Lower leg skin (tissue), 3 donors: Measurements from ENCODE around the gene NUP214.

Source experiments
- CTCF ChIP-seq, 3 donors: fragments of 450-650 bp; IDR thresholded peaks; one replicate each; pipeline ENCODE4 v1.5.1; 2016; ENCODE audit warnings: antibody characterized with exemption in 3 of 3, mild to moderate bottlenecking in 3 of 3, moderate library complexity in 2 of 3
- POLR2A ChIP-seq, 2 donors: fragments of 450-650 bp; IDR thresholded peaks; one replicate each; pipeline ENCODE4 v1.6.1; 2016 to 2017; ENCODE audit warnings: antibody characterized with exemption in 2 of 2, mild to moderate bottlenecking in 1 of 2, moderate library complexity in 1 of 2

GRCh38 chr9:131116281-131117120 lies 8.9 kb upstream of the NUP214 start:
- TF ChIP-seq CTCF (IDR thresholded peaks at IDR 0.05) (no peak), POLR2A (IDR thresholded peaks at IDR 0.05) (no peak)
